Nephron (organoid): ENCODE results near the gene TOR1A.
A peak's percentile ranks its signal among the peaks of the same experiment; 100 is the strongest.

Experiments used
- H3K27ac Mint-ChIP-seq, 3 experiments: 2 replicates each; pipeline ENCODE4 v1.8.0; 2020; ENCODE audit warnings: mixed read lengths in 3 of 3, mild to moderate bottlenecking in 2 of 3, moderate library complexity in 1 of 3
- H3K27me3 Mint-ChIP-seq: 2 replicates; pipeline ENCODE4 v1.8.0; 2021; ENCODE audit warnings: low read depth, mild to moderate bottlenecking, moderate library complexity, mixed read lengths
- H3K36me3 Mint-ChIP-seq: 2 replicates; pipeline ENCODE4 v1.8.0; 2020; ENCODE audit warnings: low read depth, mixed read lengths
- H3K4me1 Mint-ChIP-seq: 2 replicates; pipeline ENCODE4 v1.8.0; 2020; ENCODE audit warnings: mixed read lengths
- H3K4me3 Mint-ChIP-seq, 3 experiments: 2 replicates each; pipeline ENCODE4 v1.8.0; 2020; ENCODE audit warnings: mild to moderate bottlenecking in 3 of 3, mixed read lengths in 3 of 3, moderate library complexity in 2 of 3
- H3K9me3 Mint-ChIP-seq: 2 replicates; pipeline ENCODE4 v1.8.0; 2020; ENCODE audit warnings: mixed read lengths
- TF ChIP-seq, protein P1 (sequence below), 3 experiments: fragments of 200-600 bp; sonication (generic); IDR thresholded peaks; one replicate each; pipeline ENCODE4 v1.5.0; 2021; ENCODE audit warnings: antibody characterized with exemption in 3 of 3; ENCODE audit not compliant: unreplicated experiment in 3 of 3

The TOR1A gene

DNA sequence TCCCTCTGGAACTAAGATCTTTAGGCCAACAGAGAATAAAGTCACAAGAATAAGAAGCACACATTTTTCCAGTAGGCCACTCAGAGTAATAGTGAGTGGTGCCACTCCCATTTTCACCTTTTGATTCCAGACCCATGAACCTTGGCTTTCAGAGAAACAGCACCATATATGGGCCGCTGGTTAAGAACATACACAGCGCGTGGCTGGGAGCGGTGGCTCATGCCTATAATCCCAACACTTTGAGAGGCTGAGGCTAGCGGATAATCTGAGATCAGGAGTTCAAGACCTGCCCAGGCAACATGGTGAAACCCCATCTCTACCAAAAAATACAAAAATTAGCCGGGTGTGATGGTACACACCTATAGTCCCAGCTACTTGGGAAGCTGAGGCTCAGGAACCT, 55.5 kb downstream of the TOR1A start:
- Mint-ChIP-seq H3K9me3 (no peaks in the 10 kb centered on the region), H3K4me3 (no peak overlapping the region), H3K27ac (no peak overlapping the region), H3K27me3 (peaks cover 3% of the 10 kb centered on the region), H3K36me3 (no peaks in the 10 kb centered on the region), H3K4me1 (peaks cover 2% of the 10 kb centered on the region)
- TF ChIP-seq, protein P1, sequence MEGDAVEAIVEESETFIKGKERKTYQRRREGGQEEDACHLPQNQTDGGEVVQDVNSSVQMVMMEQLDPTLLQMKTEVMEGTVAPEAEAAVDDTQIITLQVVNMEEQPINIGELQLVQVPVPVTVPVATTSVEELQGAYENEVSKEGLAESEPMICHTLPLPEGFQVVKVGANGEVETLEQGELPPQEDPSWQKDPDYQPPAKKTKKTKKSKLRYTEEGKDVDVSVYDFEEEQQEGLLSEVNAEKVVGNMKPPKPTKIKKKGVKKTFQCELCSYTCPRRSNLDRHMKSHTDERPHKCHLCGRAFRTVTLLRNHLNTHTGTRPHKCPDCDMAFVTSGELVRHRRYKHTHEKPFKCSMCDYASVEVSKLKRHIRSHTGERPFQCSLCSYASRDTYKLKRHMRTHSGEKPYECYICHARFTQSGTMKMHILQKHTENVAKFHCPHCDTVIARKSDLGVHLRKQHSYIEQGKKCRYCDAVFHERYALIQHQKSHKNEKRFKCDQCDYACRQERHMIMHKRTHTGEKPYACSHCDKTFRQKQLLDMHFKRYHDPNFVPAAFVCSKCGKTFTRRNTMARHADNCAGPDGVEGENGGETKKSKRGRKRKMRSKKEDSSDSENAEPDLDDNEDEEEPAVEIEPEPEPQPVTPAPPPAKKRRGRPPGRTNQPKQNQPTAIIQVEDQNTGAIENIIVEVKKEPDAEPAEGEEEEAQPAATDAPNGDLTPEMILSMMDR (IDR thresholded peaks at IDR 0.05; ENCODE audit: unreplicated experiment in 3 of 3), result no peak

GRCh38 chr9:129765764-129766317, 58.1 kb downstream of the TOR1A start:
- H3K9me3 Mint-ChIP-seq, result no peaks in the 10 kb centered on the region
- H3K4me3 Mint-ChIP-seq, result no peak overlapping the region
- peaks cover 19% of the 10 kb centered on the region for H3K4me1 Mint-ChIP-seq
- H3K27ac Mint-ChIP-seq, result no peak overlapping the region
- no peaks in the 10 kb centered on the region for H3K36me3 Mint-ChIP-seq
- H3K27me3 Mint-ChIP-seq, result peaks cover 3% of the 10 kb centered on the region
- TF ChIP-seq, protein P1 (IDR thresholded peaks at IDR 0.05; ENCODE audit: unreplicated experiment in 3 of 3), result no peak

GRCh38 chr9:129762985-129763926, 60.7 kb downstream of the TOR1A start:
- Mint-ChIP-seq H3K4me3 (no peak overlapping the region), H3K4me1 (peaks cover 24% of the 10 kb centered on the region), H3K27me3 (peaks cover 4% of the 10 kb centered on the region), H3K27ac (peak overlapping the region; percentile 78 to 99 (median 84)), H3K36me3 (no peaks in the 10 kb centered on the region), H3K9me3 (no peaks in the 10 kb centered on the region)
- TF ChIP-seq, protein P1 (IDR thresholded peaks at IDR 0.05; ENCODE audit: unreplicated experiment in 3 of 3), result no peak
